T47D (cell line): ENCODE measurements around the gene TMEFF1.

Source experiments
- DNase-seq, 2 experiments: peaks; one replicate each; pipeline versions ENCODE4 v3.0.0 to v3.0.0-alpha.2; 2011 to 2012; ENCODE audit warnings: low read depth in 1 of 2, low spot score in 1 of 2
- JUND ChIP-seq: IDR thresholded peaks from 2 replicates; pipeline ENCODE4 v1.6.1; 2012; ENCODE audit warnings: low read depth
- in situ Hi-C: cut with HindIII; loops from 2 replicates; pipeline ENCODE4 v1.10.0; 2016; ENCODE audit warnings: low sequenced_read_pairs, low pct_unique_long_range_greater_than_20kb

Gene TMEFF1

DNA sequence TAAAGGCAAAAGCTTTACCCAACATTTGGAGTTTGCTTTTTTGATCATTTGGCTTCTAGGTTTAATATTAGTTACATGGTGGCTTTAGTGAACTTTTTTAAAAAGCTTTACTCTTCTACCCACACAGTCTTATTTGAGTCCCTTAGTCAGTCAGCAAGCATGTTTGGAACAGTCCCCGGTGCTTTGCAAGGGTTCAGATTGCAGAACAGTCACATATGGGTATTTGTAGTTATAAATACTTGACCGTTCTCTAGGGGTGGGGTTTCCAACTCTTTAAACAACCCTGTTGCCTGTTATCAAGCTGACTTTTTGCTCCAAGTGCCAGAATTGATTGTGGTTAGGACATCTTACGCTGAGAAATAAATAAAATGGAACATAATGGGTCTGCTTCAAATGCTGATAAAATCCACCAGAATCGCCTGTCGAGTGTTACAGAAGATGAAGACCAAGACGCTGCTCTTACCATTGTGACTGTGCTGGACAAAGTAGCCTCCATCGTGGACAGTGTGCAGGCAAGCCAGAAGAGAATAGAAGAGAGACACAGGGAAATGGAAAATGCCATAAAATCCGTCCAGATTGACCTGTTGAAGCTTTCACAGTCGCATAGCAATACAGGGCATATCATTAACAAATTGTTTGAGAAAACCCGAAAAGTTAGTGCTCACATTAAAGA, 105.0 kb downstream of the TMEFF1 start, which contains the start of gene CAVIN4:
Gene CAVIN4, plus strand, starts transcription at position 304 of the 673 bp plus-strand sequence. Its CDS starts 65 bp downstream, at position 369.
- no peak for DNase-seq
- in situ Hi-C loops: no loop called here
- TF ChIP-seq JUND: no peak

DNA sequence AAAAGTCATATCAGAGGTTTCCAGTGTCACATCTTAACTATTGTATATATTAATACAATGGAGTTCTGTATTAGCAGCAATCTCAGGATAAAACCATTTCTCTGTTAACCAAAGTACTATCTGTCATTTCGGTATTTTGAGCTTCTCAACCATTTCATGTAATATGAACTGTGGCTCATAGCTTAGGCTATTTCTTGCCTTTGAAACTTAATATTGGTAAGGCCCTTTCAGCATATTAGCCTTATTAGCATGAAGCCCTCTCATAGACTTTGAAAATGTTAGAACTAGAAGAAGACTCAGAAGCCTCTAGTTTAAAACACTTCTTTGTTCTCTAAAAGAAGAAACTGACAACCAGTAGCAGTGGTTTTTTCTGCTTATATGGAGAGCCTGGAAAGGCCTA, 105.7 kb downstream of the TMEFF1 start:
- no peak for TF ChIP-seq JUND
- DNase-seq: no peak
- in situ Hi-C loops: no loop called here

DNA sequence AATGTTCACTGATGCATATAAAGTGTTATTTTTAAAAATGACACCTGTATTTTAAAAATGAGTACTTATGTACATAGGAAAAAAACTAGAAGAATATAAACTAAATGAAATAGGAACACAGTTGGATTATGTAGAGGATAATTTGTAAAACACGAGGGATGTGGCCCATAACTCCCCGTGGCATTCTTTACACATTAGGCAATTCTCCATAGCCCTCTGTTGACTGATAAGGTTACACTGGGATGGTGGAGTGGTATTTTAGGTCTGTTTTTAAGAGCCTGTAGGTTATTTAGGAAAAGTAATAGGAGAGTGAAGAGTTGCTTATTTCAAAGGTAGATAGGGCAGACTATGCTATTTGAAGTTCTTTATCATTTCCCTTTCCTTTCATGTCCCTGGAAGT, 106.7 kb downstream of the TMEFF1 start:
- in situ Hi-C loops: no loop called here
- no peak for TF ChIP-seq JUND
- DNase-seq: no peak

DNA sequence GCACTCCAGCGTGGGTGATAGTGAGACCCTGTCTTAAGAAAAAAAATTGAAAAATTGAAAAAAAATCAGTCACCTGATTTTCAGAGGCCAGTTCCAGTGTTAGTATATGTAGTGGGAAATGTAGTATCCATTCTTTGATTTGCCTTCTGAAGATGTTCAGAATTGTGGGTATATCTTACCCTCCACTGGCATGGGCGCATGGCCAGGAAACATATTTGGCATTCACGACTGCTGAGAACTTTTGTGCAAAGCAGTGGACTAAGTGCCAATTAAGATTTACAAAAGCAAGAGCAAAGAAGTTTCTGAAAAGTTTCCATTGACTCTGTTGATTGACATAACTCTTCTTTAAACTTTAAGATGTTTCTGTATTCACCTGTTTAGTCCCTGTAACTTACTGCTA, 107.3 kb downstream of the TMEFF1 start:
- TF ChIP-seq JUND: no peak
- in situ Hi-C loops: no loop called here
- no peak for DNase-seq

GRCh38 chr9:100581081-100581480, 108.1 kb downstream of the TMEFF1 start:
- in situ Hi-C loops: no loop called here
- TF ChIP-seq JUND: no peak
- no peak for DNase-seq

- TF ChIP-seq JUND: no peak
- in situ Hi-C loops: no loop called here
- DNase-seq: no peak
These were observed 108.7 kb downstream of the TMEFF1 start for GRCh38 chr9:100581661-100582060.

GRCh38 chr9:100583014-100583802, 110.3 kb downstream of the TMEFF1 start:
- no peak for TF ChIP-seq JUND
- in situ Hi-C loops: no loop called here
- DNase-seq: no peak

GRCh38 chr9:100584951-100585350, 112.0 kb downstream of the TMEFF1 start:
- no peak for DNase-seq
- in situ Hi-C loops: no loop called here
- no peak for TF ChIP-seq JUND

DNA sequence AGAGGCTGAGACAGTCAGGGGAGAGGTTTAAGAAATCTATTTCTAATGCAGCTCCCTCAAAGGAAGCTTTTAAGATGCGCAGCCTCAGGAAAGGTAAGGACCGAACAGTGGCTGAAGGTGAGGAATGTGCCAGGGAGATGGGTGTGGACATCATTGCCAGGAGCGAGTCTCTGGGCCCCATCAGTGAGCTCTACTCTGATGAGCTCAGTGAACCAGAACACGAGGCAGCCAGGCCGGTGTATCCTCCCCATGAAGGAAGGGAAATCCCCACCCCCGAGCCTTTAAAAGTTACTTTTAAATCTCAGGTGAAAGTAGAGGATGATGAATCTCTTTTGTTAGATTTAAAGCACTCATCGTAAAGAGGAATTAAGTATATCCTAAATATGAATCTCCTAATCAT, 113.1 kb downstream of the TMEFF1 start:
- in situ Hi-C loops: no loop called here
- no peak for DNase-seq
- TF ChIP-seq JUND: no peak

DNA sequence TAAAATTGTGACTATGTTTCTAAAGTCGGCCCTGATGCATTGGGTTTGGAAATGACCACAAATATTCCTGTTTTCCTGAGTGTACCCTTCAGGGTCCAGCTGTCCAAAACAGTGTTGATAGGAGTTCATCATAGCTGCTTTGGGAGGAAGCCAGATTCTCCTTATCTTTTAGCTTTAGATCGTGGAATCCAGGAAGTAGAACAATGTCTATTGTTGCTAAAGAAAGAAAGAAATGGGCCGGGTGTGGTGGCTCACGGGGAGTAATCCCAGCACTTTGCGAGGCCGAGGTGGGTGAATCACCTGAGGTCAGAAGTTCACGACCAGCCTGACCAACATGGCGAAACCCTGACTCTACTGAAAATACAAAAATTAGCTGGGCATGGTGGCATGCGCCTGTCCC, 114.4 kb downstream of the TMEFF1 start:
- DNase-seq: no peak
- no peak for TF ChIP-seq JUND
- in situ Hi-C loops: no loop called here

DNA sequence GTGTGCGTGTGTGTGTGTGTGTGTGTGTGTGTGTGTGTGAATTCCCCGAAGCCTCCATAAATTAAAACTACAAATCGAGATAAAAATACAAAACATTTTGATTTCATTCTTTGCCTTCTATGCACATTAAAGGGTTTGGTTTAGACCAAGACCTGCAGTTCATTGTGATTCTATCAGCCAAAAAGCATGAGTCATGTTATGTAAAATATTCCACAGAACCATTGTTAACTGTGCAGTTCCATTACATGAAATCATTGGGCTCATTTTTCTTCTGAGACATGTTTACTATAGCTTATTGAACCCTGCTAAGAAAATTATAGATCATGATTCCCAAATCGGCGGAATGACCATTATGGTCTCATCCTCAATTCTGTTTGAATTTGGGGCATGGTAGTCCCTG, 116.6 kb downstream of the TMEFF1 start:
- DNase-seq: no peak
- in situ Hi-C loops: no loop called here
- no peak for TF ChIP-seq JUND

- in situ Hi-C loops: no loop called here
- TF ChIP-seq JUND: no peak
- DNase-seq: no peak
These were observed 117.5 kb downstream of the TMEFF1 start for GRCh38 chr9:100590481-100590880.

GRCh38 chr9:100591139-100591538, 118.2 kb downstream of the TMEFF1 start:
- in situ Hi-C loops: no loop called here
- DNase-seq: no peak
- no peak for TF ChIP-seq JUND
